Smooth muscle cell of the brain vasculature (primary cell): ENCODE measurements around the gene TKFC.

Experiments
- DNase-seq: peaks from one replicate; pipeline ENCODE4 v3.0.0-alpha.2; 2012; ENCODE audit warnings: low read depth, low spot score

Gene TKFC

GRCh38 chr11:61332797-61333549, at the start of gene TKFC, which contains the start of gene DDB1:
Gene TKFC, plus strand, starts transcription at chr11:61333228. Its CDS starts 1,501 bp downstream, at chr11:61334729.
Gene DDB1, minus strand, starts transcription at chr11:61333105. Its CDS starts 137 bp downstream, at chr11:61332968.
- peak; percentile 77 for DNase-seq

GRCh38 chr11:61283613-61284012, 49.4 kb upstream of the TKFC start:
- no peak for DNase-seq

- DNase-seq = no peak
Observed at GRCh38 chr11:61287338-61287977, 45.6 kb upstream of the TKFC start.

GRCh38 chr11:61290905-61291690, 41.9 kb upstream of the TKFC start:
- no peak for DNase-seq

- no peak for DNase-seq
Observed at GRCh38 chr11:61292356-61292755, 40.7 kb upstream of the TKFC start.

GRCh38 chr11:61293867-61294716, 38.9 kb upstream of the TKFC start:
- DNase-seq = no peak

GRCh38 chr11:61294717-61295595, 38.1 kb upstream of the TKFC start, which contains the start of gene VWCE:
Gene VWCE, minus strand, starts transcription at chr11:61295316. Its CDS starts 279 bp downstream, at chr11:61295037.
- no peak for DNase-seq

GRCh38 chr11:61295596-61295926, 37.5 kb upstream of the TKFC start:
- DNase-seq = no peak

- DNase-seq = no peak
Observed at GRCh38 chr11:61297341-61297740, 35.7 kb upstream of the TKFC start.

GRCh38 chr11:61297746-61298145, 35.3 kb upstream of the TKFC start:
- DNase-seq = peak; percentile 79

- no peak for DNase-seq
Observed at GRCh38 chr11:61298663-61299244, 34.3 kb upstream of the TKFC start.

- no peak for DNase-seq
Observed at GRCh38 chr11:61302550-61302949, 30.5 kb upstream of the TKFC start.

GRCh38 chr11:61303725-61304124, 29.3 kb upstream of the TKFC start:
- no peak for DNase-seq

- no peak for DNase-seq
Observed at GRCh38 chr11:61305417-61305816, 27.6 kb upstream of the TKFC start.

- DNase-seq = no peak
Observed at GRCh38 chr11:61306221-61306620, 26.8 kb upstream of the TKFC start.

GRCh38 chr11:61307354-61307753, 25.7 kb upstream of the TKFC start:
- DNase-seq = no peak

- no peak for DNase-seq
Observed at GRCh38 chr11:61309141-61309540, 23.9 kb upstream of the TKFC start.

- no peak for DNase-seq
Observed at GRCh38 chr11:61309739-61310138, 23.3 kb upstream of the TKFC start.

- no peak for DNase-seq
Observed at GRCh38 chr11:61310749-61311148, 22.3 kb upstream of the TKFC start.

GRCh38 chr11:61315260-61315659, 17.8 kb upstream of the TKFC start:
- no peak for DNase-seq
